Measurements from ENCODE around the gene G0S2. TPM values are rescaled to one million over a fixed set of nuclear protein-coding genes. Genes with fewer than 3 reads are reported as not detected.

The G0S2 gene
- total and polyA plus RNA-seq, 4 donors = 44.6 to 696 (median 63.9) TPM

DNA sequence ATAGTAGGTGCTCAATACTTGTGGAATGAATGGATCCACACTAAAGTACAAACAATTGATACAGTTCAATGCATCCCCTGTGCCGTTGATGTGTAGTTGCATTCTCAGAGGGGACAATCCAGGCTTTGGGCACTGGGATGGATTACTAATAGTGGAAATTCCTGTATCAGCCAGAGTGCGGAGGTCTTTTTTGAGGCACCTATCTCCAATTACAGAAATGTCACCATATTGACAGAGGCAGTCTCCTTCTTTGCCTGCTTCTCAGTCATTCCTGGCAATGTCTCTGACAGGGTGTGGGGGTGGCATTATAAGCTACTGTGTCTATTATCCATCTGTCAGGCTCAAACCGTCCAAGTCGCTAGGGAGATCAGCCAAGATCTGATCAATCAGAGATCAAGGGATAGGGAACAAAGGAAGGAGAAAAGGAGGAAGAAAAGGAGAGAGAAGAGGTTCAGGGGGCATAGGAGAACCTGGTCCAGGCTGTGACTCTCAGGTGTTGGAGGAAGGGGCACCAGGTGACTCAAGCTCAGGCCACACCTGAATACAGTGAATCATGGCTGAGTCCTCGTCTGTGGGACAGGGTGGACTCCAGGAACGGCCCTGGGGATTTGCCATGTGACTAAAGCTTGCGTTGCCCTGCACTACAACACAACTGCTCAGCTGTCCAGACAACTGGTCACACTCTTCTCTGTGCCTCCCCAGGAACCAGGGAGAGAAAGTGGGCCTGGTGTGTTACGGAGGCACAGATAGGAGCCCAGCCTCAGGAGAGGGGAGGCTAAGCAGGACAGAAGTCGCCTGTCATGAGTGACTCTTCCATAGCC lies 19.6 kb upstream of the G0S2 start:
- no peaks in the 10 kb centered on the region for H3K9me3 ChIP-seq (ENCODE audit: control insufficient read depth in 4 of 4, insufficient read depth in 3 of 4, low read length in 3 of 4)
- TF ChIP-seq, protein P1, sequence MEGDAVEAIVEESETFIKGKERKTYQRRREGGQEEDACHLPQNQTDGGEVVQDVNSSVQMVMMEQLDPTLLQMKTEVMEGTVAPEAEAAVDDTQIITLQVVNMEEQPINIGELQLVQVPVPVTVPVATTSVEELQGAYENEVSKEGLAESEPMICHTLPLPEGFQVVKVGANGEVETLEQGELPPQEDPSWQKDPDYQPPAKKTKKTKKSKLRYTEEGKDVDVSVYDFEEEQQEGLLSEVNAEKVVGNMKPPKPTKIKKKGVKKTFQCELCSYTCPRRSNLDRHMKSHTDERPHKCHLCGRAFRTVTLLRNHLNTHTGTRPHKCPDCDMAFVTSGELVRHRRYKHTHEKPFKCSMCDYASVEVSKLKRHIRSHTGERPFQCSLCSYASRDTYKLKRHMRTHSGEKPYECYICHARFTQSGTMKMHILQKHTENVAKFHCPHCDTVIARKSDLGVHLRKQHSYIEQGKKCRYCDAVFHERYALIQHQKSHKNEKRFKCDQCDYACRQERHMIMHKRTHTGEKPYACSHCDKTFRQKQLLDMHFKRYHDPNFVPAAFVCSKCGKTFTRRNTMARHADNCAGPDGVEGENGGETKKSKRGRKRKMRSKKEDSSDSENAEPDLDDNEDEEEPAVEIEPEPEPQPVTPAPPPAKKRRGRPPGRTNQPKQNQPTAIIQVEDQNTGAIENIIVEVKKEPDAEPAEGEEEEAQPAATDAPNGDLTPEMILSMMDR (IDR thresholded peaks at IDR 0.05; ENCODE audit: control extremely low read depth, extremely low read depth) = no peak
- WGBS, 2 donors = 83 to 88% methylated on average over 9 of the region's 9 CpGs
- DNase-seq (no peak), ATAC-seq (ENCODE audit: insufficient read depth, low FRiP score) (no peak)
- H3K27me3 ChIP-seq (ENCODE audit: control insufficient read depth in 3 of 3, insufficient read depth in 3 of 3, low read length in 2 of 3) = no peaks in the 10 kb centered on the region
- no peak overlapping the region for H3K4me3 ChIP-seq
- H3K9ac ChIP-seq (ENCODE audit: insufficient read depth in 1 of 2, low read length in 2 of 2) = no peak overlapping the region
- H3K27ac ChIP-seq (ENCODE audit: low read depth in 1 of 2, low read length in 1 of 2) = no peak overlapping the region
- peaks cover 6 to 22% (median 9%) of the 10 kb centered on the region in 5 donors for H3K4me1 ChIP-seq (ENCODE audit: control insufficient read depth in 5 of 5, insufficient read depth in 5 of 5, low read length in 5 of 5)
- H3K36me3 ChIP-seq (ENCODE audit: control insufficient read depth in 4 of 4, insufficient read depth in 4 of 4, low read length in 4 of 4) = no peaks in the 10 kb centered on the region

DNA sequence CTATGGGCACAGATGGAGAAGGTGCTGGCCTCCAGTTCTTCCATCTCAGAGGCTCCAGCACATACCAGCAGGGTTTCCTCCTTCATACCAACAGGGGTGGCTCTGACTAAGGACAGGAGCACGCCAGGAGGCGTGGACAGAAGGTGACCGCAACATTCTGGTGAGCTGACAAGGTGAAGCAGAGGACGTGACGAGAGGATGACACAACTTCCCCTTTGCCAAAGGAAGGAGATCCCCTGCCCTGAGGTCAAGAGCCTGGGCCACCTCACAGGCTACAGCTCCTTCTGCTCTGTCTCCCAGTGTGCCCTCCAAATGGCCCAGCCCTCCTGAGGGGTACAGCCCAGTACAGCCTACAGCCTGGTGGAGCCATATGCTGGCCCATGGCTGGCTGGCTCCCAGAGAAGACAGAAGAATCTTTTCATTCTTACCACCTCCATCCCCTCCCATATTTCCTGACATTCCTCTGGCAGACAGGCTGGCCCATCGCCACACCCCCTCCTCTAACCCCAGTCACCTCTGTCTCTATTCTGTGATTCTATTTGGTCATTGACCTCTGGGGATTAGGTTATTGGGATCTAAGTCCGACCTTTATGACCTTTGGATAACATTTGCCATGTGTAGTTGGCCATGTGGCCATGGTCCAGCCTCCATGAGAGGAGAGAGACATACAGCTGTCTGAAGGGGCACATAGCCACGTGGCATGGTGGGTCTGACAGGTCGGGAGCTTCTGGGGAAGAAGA lies 17.9 kb upstream of the G0S2 start:
- DNase-seq = no peak
- TF ChIP-seq, protein P1 (IDR thresholded peaks at IDR 0.05; ENCODE audit: control extremely low read depth, extremely low read depth) = no peak
- peaks cover 6 to 22% (median 9%) of the 10 kb centered on the region in 5 donors for H3K4me1 ChIP-seq (ENCODE audit: control insufficient read depth in 5 of 5, insufficient read depth in 5 of 5, low read length in 5 of 5)
- no peak overlapping the region for H3K27ac ChIP-seq (ENCODE audit: low read depth in 1 of 2, low read length in 1 of 2)
- no peak overlapping the region for H3K4me3 ChIP-seq
- H3K36me3 ChIP-seq (ENCODE audit: control insufficient read depth in 4 of 4, insufficient read depth in 4 of 4, low read length in 4 of 4) = no peaks in the 10 kb centered on the region
- H3K27me3 ChIP-seq (ENCODE audit: control insufficient read depth in 3 of 3, insufficient read depth in 3 of 3, low read length in 2 of 3) = no peaks in the 10 kb centered on the region
- no peak for ATAC-seq (ENCODE audit: insufficient read depth, low FRiP score)
- no peak overlapping the region for H3K9ac ChIP-seq (ENCODE audit: insufficient read depth in 1 of 2, low read length in 2 of 2)
- 48 to 65% methylated on average over 9 of the region's 9 CpGs for WGBS, 2 donors
- no peaks in the 10 kb centered on the region for H3K9me3 ChIP-seq (ENCODE audit: control insufficient read depth in 4 of 4, insufficient read depth in 3 of 4, low read length in 3 of 4)

DNA sequence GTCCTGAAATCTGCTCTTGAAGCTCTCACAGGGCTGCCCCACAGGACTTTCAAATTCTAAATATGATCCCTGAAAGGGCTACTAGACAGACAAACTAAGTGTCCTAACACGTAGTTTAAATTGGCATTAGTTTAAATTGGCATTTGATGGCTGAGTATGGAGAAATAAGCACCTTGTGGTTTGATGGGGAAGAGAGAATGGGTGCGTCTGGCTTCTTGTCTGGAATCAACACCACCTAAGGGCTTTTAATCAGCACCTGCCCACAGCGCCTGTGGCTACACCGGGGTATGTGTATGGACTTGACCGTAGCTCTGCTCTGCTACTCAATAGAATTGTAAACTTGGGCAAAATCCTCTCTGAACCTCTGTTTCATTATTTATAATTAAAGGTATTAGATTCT lies 17.3 kb upstream of the G0S2 start:
- no peaks in the 10 kb centered on the region for H3K36me3 ChIP-seq (ENCODE audit: control insufficient read depth in 4 of 4, insufficient read depth in 4 of 4, low read length in 4 of 4)
- H3K4me3 ChIP-seq = no peak overlapping the region
- no peak overlapping the region for H3K9ac ChIP-seq (ENCODE audit: insufficient read depth in 1 of 2, low read length in 2 of 2)
- no peaks in the 10 kb centered on the region for H3K27me3 ChIP-seq (ENCODE audit: control insufficient read depth in 3 of 3, insufficient read depth in 3 of 3, low read length in 2 of 3)
- TF ChIP-seq, protein P1 (IDR thresholded peaks at IDR 0.05; ENCODE audit: control extremely low read depth, extremely low read depth) = no peak
- WGBS, 2 donors = 56 to 67% methylated on average over 5 of the region's 5 CpGs
- H3K9me3 ChIP-seq (ENCODE audit: control insufficient read depth in 4 of 4, insufficient read depth in 3 of 4, low read length in 3 of 4) = no peaks in the 10 kb centered on the region
- DNase-seq (no peak), ATAC-seq (ENCODE audit: insufficient read depth, low FRiP score) (no peak)
- no peak overlapping the region for H3K27ac ChIP-seq (ENCODE audit: low read depth in 1 of 2, low read length in 1 of 2)
- peaks cover 3 to 16% (median 9%) of the 10 kb centered on the region in 5 donors for H3K4me1 ChIP-seq (ENCODE audit: control insufficient read depth in 5 of 5, insufficient read depth in 5 of 5, low read length in 5 of 5)
